Natural killer cell (primary cell): Measurements from ENCODE around the gene NAA10. TPM values are rescaled to one million over a fixed set of nuclear protein-coding genes. Genes with fewer than 3 reads are reported as not detected.

Source experiments
- ATAC-seq, 3 donors: fragments of 150-1000 bp in 2 of 3; fragments of 200-7000 bp in 1 of 3; cut with Tn5 transposase; 1 replicate in 1 of 3; 2 replicates in 2 of 3; pipeline ENCODE4 v1.10.0; 2021; ENCODE audit warnings: mild to moderate bottlenecking in 2 of 3, moderate library complexity in 2 of 3
- DNase-seq, 2 donors: peaks; one replicate each; pipeline versions ENCODE4 v3.0.0 to v3.0.0-alpha.2; 2013 to 2021; ENCODE audit warnings: mixed read lengths in 1 of 2
- H3K27ac ChIP-seq: one replicate; pipeline ENCODE4 v1.5.1; 2013; ENCODE audit warnings: mild to moderate bottlenecking, low read length
- H3K27me3 ChIP-seq: one replicate; pipeline ENCODE4 v1.6.1; 2013; ENCODE audit warnings: low read length; ENCODE audit not compliant: control insufficient read depth, insufficient read depth
- H3K36me3 ChIP-seq: one replicate; pipeline ENCODE4 v1.6.1; 2013; ENCODE audit warnings: low read length; ENCODE audit not compliant: control insufficient read depth, insufficient read depth
- H3K4me1 ChIP-seq: one replicate; pipeline ENCODE4 v1.6.1; 2013; ENCODE audit warnings: low read length; ENCODE audit not compliant: control insufficient read depth, insufficient read depth
- H3K4me3 ChIP-seq: one replicate; pipeline ENCODE4 v1.5.1; 2013; ENCODE audit warnings: low read length
- H3K9me3 ChIP-seq: one replicate; pipeline ENCODE4 v1.6.1; 2013; ENCODE audit warnings: low read length; ENCODE audit not compliant: control insufficient read depth, insufficient read depth
- H3K27ac Mint-ChIP-seq, 2 donors: one replicate each; pipeline ENCODE4 v1.8.0; 2022; ENCODE audit warnings: mild to moderate bottlenecking in 2 of 2, mixed read lengths in 2 of 2, moderate library complexity in 1 of 2
- H3K27me3 Mint-ChIP-seq, 2 donors: one replicate each; pipeline ENCODE4 v1.8.0; 2022; ENCODE audit warnings: low read depth in 2 of 2, mixed read lengths in 2 of 2
- H3K36me3 Mint-ChIP-seq: one replicate; pipeline ENCODE4 v1.8.0; 2022; ENCODE audit warnings: mixed read lengths
- H3K4me1 Mint-ChIP-seq, 2 donors: one replicate each; pipeline ENCODE4 v1.8.0; 2022; ENCODE audit warnings: mixed read lengths in 2 of 2
- H3K4me3 Mint-ChIP-seq: one replicate; pipeline ENCODE4 v1.8.0; 2022; ENCODE audit warnings: mild to moderate bottlenecking, moderate library complexity, mixed read lengths
- H3K9me3 Mint-ChIP-seq, 2 donors: one replicate each; pipeline ENCODE4 v1.8.0; 2022; ENCODE audit warnings: mixed read lengths in 2 of 2
- CTCF ChIP-seq: fragments of 200-600 bp; IDR thresholded peaks from one replicate; pipeline ENCODE4 v1.8.0; 2022; ENCODE audit warnings: antibody characterized with exemption
- WGBS: methylation state at CpG from one replicate; pipeline ENCODE4 v1.1.7; 2013; ENCODE audit warnings: missing lambda C conversion rate; ENCODE audit not compliant: insufficient coverage; 5-methylcytosine and 5-hydroxymethylcytosine counted together
- intact Hi-C: fragments of 100-400 bp; cut with micrococcal nuclease; formaldehyde crosslinking; loops from one replicate; pipeline ENCODE4 v1.14.2; 2022
- total RNA-seq, 4 donors: library from RNA; stranded (reverse); fragments of 120-200 nt in 1 of 4; gene quantifications; one replicate each; pipeline versions ENCODE4 v1.2.3 to v1.2.4, GENCODE V29; 2013 to 2022

Gene NAA10
- total RNA-seq, 3 donors from 2014 or later (not counting 1 experiment from before 2014, with no cell fraction given) = 63.4 to 82.3 (median 73.1) TPM

- Mint-ChIP-seq H3K27me3 (no peaks in the 10 kb centered on the region), H3K4me3 (peak overlapping the region; percentile 72), H3K36me3 (no peaks in the 10 kb centered on the region), H3K9me3 (no peaks in the 10 kb centered on the region), H3K4me1 (peaks cover 11 to 25% of the 10 kb centered on the region in 2 donors), H3K27ac (peak overlapping the region; percentile 87 to 93)
- no peaks in the 10 kb centered on the region for H3K9me3 ChIP-seq
- H3K4me3 ChIP-seq = no peak overlapping the region
- 41% methylated on average over 23 of the region's 30 CpGs for WGBS
- ATAC-seq (peak in 2 of 3 donors; percentile 28 to 29), DNase-seq (peak in 1 of 2 donors; percentile 46)
- peak overlapping the region; percentile 61 for H3K27ac ChIP-seq
- intact Hi-C loops = no loop called here
- peaks cover 50% of the 10 kb centered on the region for H3K36me3 ChIP-seq
- peaks cover 62% of the 10 kb centered on the region for H3K4me1 ChIP-seq
- H3K27me3 ChIP-seq = no peaks in the 10 kb centered on the region
- TF ChIP-seq CTCF = no peak
Measured at GRCh38 chrX:153948847-153949805, 14.3 kb upstream of the NAA10 start.

GRCh38 chrX:153948002-153948466 lies 13.2 kb upstream of the NAA10 start:
- H3K4me1 ChIP-seq = peaks cover 62% of the 10 kb centered on the region
- DNase-seq (no peak), ATAC-seq (no peak)
- no peaks in the 10 kb centered on the region for H3K36me3 Mint-ChIP-seq
- H3K36me3 ChIP-seq = peaks cover 42% of the 10 kb centered on the region
- no peaks in the 10 kb centered on the region for H3K27me3 ChIP-seq
- H3K4me3 ChIP-seq = no peak overlapping the region
- H3K27ac Mint-ChIP-seq = peak overlapping the region; percentile 87 to 93
- no peaks in the 10 kb centered on the region for H3K9me3 Mint-ChIP-seq
- TF ChIP-seq CTCF = no peak
- 58% methylated on average over 6 of the region's 10 CpGs for WGBS
- H3K4me1 Mint-ChIP-seq = peaks cover 11 to 25% of the 10 kb centered on the region in 2 donors
- no peaks in the 10 kb centered on the region for H3K9me3 ChIP-seq
- H3K4me3 Mint-ChIP-seq = peak overlapping the region; percentile 72
- intact Hi-C loops = no loop called here
- peak overlapping the region; percentile 61 for H3K27ac ChIP-seq
- H3K27me3 Mint-ChIP-seq = no peaks in the 10 kb centered on the region

GRCh38 chrX:153947009-153947769 lies 12.4 kb upstream of the NAA10 start:
- peak; percentile 43 to 88 for DNase-seq
- Histone ChIP-seq H3K9me3 (no peaks in the 10 kb centered on the region), H3K4me3 (no peak overlapping the region), H3K27ac (peak overlapping the region; percentile 61), H3K4me1 (peaks cover 60% of the 10 kb centered on the region), H3K27me3 (no peaks in the 10 kb centered on the region), H3K36me3 (peaks cover 34% of the 10 kb centered on the region)
- peaks cover 11 to 25% of the 10 kb centered on the region in 2 donors for H3K4me1 Mint-ChIP-seq
- WGBS = 57% methylated on average over 11 of the region's 19 CpGs
- H3K4me3 Mint-ChIP-seq = peak overlapping the region; percentile 65
- H3K27me3 Mint-ChIP-seq = no peaks in the 10 kb centered on the region
- no peaks in the 10 kb centered on the region for H3K9me3 Mint-ChIP-seq
- peak; percentile 74 to 86 (median 74) for ATAC-seq
- intact Hi-C loops = loop anchor here (1.0 kb wide), 1 partner anchor 23 kb away; no protein-coding TSS in a partner anchor
- H3K36me3 Mint-ChIP-seq = no peaks in the 10 kb centered on the region
- peak; percentile 65 for TF ChIP-seq CTCF
- peak overlapping the region; percentile 73 to 93 for H3K27ac Mint-ChIP-seq
